Cardiac muscle cell (in vitro differentiated cells and primary cell): ENCODE data around the gene SUMF2. TPM values are rescaled to one million over a fixed set of nuclear protein-coding genes. Genes with fewer than 3 reads are reported as not detected.
"Not testable (repeated sequence)": the region's sequence is repeated elsewhere in the genome, so short reads cannot be mapped to it uniquely, and the experiment has no call there.

Source experiments
- DNase-seq, 2 donors: peaks; one replicate each; pipeline versions ENCODE4 v3.0.0 to v3.0.0-alpha.2; 2010 to 2017; ENCODE audit warnings: low read depth in 1 of 2, low spot score in 1 of 2
- H3K27ac ChIP-seq: fragments of 200-600 bp; sonication (generic); 2 replicates; pipeline ENCODE4 v1.5.1; 2016
- H3K27me3 ChIP-seq: fragments of 200-600 bp; sonication (generic); 2 replicates; pipeline ENCODE4 v1.6.0; 2016; ENCODE audit warnings: control low read depth
- H3K36me3 ChIP-seq: fragments of 200-600 bp; sonication (generic); 2 replicates; pipeline ENCODE4 v1.5.1; 2016; ENCODE audit warnings: control low read depth
- H3K4me1 ChIP-seq: fragments of 200-600 bp; sonication (generic); 2 replicates; pipeline ENCODE4 v1.8.1; 2017; ENCODE audit warnings: low read depth, mild to moderate bottlenecking, mixed run types
- H3K4me3 ChIP-seq: fragments of 200-600 bp; sonication (generic); 2 replicates; pipeline ENCODE4 v1.5.1; 2016; ENCODE audit warnings: mild to moderate bottlenecking
- H3K9me3 ChIP-seq: fragments of 200-600 bp; sonication (generic); 2 replicates; pipeline ENCODE4 v1.5.1; 2017; ENCODE audit warnings: low read depth, mild to moderate bottlenecking, control low read depth
- CTCF ChIP-seq: IDR thresholded peaks from 2 replicates; pipeline ENCODE4 v1.5.1; 2012; ENCODE audit warnings: low read depth, mild to moderate bottlenecking, low read length
- polyA plus RNA-seq: library from polyadenylated mRNA; unstranded; fragments of >200 nt; fragmentation: Nextera tagmentation; extraction: Ambion mirVana; gene quantifications from 2 replicates; pipeline ENCODE4 v1.2.1, GENCODE V29; 2016
- total RNA-seq: library from RNA; depleted of rRNA; stranded (reverse); fragments of >200 nt; gene quantifications from 2 replicates; pipeline ENCODE4 v1.2.3, GENCODE V29; 2016

The SUMF2 gene
- total and polyA plus RNA-seq, 2 experiments from 2014 or later = 49.5 to 108 TPM

GRCh38 chr7:56062382-56062781, 1.7 kb upstream of the SUMF2 start:
- peak in 1 of 2 donors; percentile 71 for DNase-seq
- Histone ChIP-seq H3K36me3 (peaks cover 54% of the 10 kb centered on the region), H3K4me3 (no peak overlapping the region)

GRCh38 chr7:56063500-56063881, 595 bp upstream of the SUMF2 start:
- Histone ChIP-seq H3K4me3 (peak overlapping the region; percentile 79), H3K9me3 (no peaks in the 10 kb centered on the region), H3K36me3 (peaks cover 43% of the 10 kb centered on the region), H3K27me3 (no peaks in the 10 kb centered on the region), H3K27ac (peak overlapping the region; percentile 86), H3K4me1 (peaks cover 6% of the 10 kb centered on the region)
- DNase-seq = no peak
- no peak for TF ChIP-seq CTCF

More at GRCh38 chr7:56062382-56062781, 1.7 kb upstream of the SUMF2 start:
- peaks cover 6% of the 10 kb centered on the region for H3K4me1 ChIP-seq
- no peaks in the 10 kb centered on the region for H3K9me3 ChIP-seq
- peak overlapping the region; percentile 20 for H3K27ac ChIP-seq
- no peaks in the 10 kb centered on the region for H3K27me3 ChIP-seq
- no peak for TF ChIP-seq CTCF

- H3K27ac ChIP-seq = peak overlapping the region; percentile 13
- H3K9me3 ChIP-seq, H3K4me1 ChIP-seq, H3K27me3 ChIP-seq, H3K4me3 ChIP-seq, DNase-seq: not testable (repeated sequence)
- H3K36me3 ChIP-seq = peaks cover 26% of the 10 kb centered on the region
Observed at GRCh38 chr7:56066376-56066775, 2.3 kb downstream of the SUMF2 start.

GRCh38 chr7:56074371-56074791, 10.3 kb downstream of the SUMF2 start:
- peak; percentile 97 for TF ChIP-seq CTCF
- H3K27ac ChIP-seq = no peak overlapping the region
- H3K36me3 ChIP-seq = peaks cover 3% of the 10 kb centered on the region
- no peaks in the 10 kb centered on the region for H3K27me3 ChIP-seq
- no peaks in the 10 kb centered on the region for H3K9me3 ChIP-seq
- no peaks in the 10 kb centered on the region for H3K4me1 ChIP-seq
- no peak overlapping the region for H3K4me3 ChIP-seq
- peak; percentile 84 to 88 for DNase-seq

- no peak for TF ChIP-seq CTCF
- Histone ChIP-seq H3K27me3 (no peaks in the 10 kb centered on the region), H3K36me3 (no peaks in the 10 kb centered on the region)
Observed at GRCh38 chr7:56077681-56078080, 13.6 kb downstream of the SUMF2 start.

GRCh38 chr7:56078196-56078595, 14.1 kb downstream of the SUMF2 start:
- Histone ChIP-seq H3K4me3 (no peak overlapping the region), H3K27ac (no peak overlapping the region)
- no peak for DNase-seq

More at GRCh38 chr7:56077681-56078080, 13.6 kb downstream of the SUMF2 start:
- DNase-seq = no peak
- no peaks in the 10 kb centered on the region for H3K4me1 ChIP-seq
- no peak overlapping the region for H3K4me3 ChIP-seq
- no peaks in the 10 kb centered on the region for H3K9me3 ChIP-seq
- H3K27ac ChIP-seq = no peak overlapping the region

More at GRCh38 chr7:56078196-56078595, 14.1 kb downstream of the SUMF2 start:
- no peaks in the 10 kb centered on the region for H3K9me3 ChIP-seq
- no peak for TF ChIP-seq CTCF
- no peaks in the 10 kb centered on the region for H3K36me3 ChIP-seq
- H3K27me3 ChIP-seq = no peaks in the 10 kb centered on the region
- no peaks in the 10 kb centered on the region for H3K4me1 ChIP-seq
